ENCODE results near the gene ZNF438.

Gene ZNF438

DNA sequence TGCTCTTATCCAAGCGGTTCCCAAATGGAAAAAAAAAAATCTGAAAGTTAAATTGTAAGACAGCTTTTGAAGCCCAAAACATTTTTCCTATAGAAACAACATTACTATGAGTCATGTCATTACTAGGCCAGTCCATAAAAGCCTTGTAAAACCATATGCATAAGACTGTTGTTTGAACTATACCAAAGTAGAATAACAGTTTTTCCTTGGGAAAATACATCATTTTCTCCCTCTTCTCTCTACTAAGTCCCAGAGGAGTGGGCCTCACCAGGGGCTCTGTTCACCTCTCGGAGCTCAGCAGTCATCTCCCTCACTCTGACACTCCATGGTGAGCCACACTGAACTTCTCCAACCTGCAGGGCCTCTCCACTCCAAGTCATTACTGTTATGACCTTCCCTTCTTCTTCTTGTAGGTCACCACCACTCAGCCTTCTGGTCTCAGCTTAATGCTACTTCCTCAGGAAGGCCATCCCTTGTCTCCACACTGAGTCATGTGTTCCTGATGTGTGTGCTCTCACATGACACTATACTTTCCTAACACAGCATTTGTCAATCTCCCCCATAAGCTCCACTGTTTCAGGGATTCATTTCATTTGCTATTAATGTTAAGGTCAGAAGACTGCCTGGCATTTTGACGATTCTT lies 32.5 kb downstream of the ZNF438 start:
- peak; percentile 27 for DNase-seq
- H3K27ac ChIP-seq, result peak overlapping the region; percentile 50
- in situ Hi-C loops (cut with HindIII; ENCODE audit: low pct_ligation_motif_present, low sequenced_read_pairs), result no loop called here
- H3K4me3 ChIP-seq (ENCODE audit: low read depth, low read length), result no peak overlapping the region
- H3K36me3 ChIP-seq (replicated peaks), result no peaks in the 10 kb centered on the region
- H3K27me3 ChIP-seq (replicated peaks), result no peaks in the 10 kb centered on the region
- TF ChIP-seq, protein P1, sequence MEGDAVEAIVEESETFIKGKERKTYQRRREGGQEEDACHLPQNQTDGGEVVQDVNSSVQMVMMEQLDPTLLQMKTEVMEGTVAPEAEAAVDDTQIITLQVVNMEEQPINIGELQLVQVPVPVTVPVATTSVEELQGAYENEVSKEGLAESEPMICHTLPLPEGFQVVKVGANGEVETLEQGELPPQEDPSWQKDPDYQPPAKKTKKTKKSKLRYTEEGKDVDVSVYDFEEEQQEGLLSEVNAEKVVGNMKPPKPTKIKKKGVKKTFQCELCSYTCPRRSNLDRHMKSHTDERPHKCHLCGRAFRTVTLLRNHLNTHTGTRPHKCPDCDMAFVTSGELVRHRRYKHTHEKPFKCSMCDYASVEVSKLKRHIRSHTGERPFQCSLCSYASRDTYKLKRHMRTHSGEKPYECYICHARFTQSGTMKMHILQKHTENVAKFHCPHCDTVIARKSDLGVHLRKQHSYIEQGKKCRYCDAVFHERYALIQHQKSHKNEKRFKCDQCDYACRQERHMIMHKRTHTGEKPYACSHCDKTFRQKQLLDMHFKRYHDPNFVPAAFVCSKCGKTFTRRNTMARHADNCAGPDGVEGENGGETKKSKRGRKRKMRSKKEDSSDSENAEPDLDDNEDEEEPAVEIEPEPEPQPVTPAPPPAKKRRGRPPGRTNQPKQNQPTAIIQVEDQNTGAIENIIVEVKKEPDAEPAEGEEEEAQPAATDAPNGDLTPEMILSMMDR (IDR thresholded peaks at IDR 0.05; ENCODE audit: low read depth, low read length, missing control alignments), result no peak

DNA sequence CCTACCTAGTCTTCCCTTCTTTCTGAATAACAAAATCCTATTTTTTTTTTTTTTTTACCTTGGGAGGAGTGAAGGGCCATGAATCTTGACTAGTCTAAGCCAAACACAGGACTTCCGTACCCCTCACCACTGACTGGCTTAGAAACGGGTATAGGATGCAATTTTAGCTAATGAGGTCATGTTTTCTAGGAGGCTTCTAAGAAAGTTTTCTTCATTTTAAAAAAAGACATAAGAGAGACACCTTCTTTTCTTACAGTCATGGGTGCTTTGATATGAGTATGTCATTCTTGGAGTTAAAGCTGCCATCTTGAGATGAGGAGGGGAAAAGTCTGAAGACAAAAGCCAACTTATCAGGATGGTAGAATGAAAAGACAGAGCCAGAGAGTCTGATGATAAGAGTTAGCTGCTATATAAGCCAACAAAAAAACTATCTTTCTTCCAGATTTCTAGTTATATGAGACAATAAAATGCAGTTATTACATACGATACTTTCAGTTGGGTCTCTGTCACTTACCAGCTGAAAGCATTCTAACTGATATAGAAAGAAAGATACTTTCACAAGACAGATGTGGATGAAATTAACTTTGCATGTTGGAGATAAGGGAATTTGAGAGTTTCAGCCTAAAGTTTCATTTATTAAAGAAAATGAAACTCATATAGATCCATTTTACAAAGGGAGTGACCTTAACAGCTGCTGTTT lies 34.0 kb downstream of the ZNF438 start:
- TF ChIP-seq, protein P1 (IDR thresholded peaks at IDR 0.05; ENCODE audit: low read depth, low read length, missing control alignments), result no peak
- no peak for DNase-seq
- H3K27me3 ChIP-seq (replicated peaks), result no peaks in the 10 kb centered on the region
- no peak overlapping the region for H3K4me3 ChIP-seq (ENCODE audit: low read depth, low read length)
- no peaks in the 10 kb centered on the region for H3K36me3 ChIP-seq (replicated peaks)
- no peak overlapping the region for H3K27ac ChIP-seq
- in situ Hi-C loops (cut with HindIII; ENCODE audit: low pct_ligation_motif_present, low sequenced_read_pairs), result no loop called here

GRCh38 chr10:30996481-30997005 lies 35.1 kb downstream of the ZNF438 start:
- Histone ChIP-seq H3K4me3 (ENCODE audit: low read depth, low read length) (no peak overlapping the region), H3K36me3 (replicated peaks) (no peaks in the 10 kb centered on the region), H3K27ac (no peak overlapping the region), H3K27me3 (replicated peaks) (no peaks in the 10 kb centered on the region)
- DNase-seq, result no peak
- in situ Hi-C loops (cut with HindIII; ENCODE audit: low pct_ligation_motif_present, low sequenced_read_pairs), result no loop called here
- TF ChIP-seq, protein P1 (IDR thresholded peaks at IDR 0.05; ENCODE audit: low read depth, low read length, missing control alignments), result no peak

DNA sequence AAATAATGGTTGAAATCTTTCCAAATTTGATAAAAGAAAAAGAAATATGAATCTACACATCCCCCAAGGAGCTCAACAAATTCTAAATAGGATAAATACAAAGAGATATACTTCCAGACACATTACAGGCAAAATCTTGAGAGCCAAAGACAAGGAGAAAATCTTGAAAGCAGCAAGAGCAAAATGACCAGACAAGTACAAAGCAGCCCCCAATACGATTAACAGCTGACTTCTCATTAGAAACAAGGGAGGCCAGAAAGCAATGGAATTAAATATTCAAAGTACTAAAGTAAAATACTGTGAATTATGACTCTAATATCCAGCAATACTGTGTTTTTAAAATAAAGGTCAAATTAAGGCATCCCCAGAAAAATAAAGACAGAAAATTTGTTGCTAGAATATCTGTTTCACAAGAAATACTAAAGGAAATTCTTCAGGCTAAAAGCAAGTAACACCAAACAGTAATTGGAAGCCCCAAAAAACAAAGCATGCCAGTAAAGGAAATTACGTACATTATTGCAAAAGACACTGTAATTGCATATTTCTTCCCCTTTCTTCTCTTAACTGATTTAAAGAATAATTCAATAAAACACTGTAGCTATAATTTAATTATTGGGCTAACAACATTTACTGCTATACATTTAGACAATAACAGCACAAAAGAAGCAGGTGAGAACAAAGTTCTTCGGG lies 36.4 kb downstream of the ZNF438 start:
- no peak for DNase-seq
- Histone ChIP-seq H3K27me3 (replicated peaks) (no peaks in the 10 kb centered on the region), H3K4me3 (ENCODE audit: low read depth, low read length) (no peak overlapping the region), H3K36me3 (replicated peaks) (no peaks in the 10 kb centered on the region), H3K27ac (no peak overlapping the region)
- in situ Hi-C loops (cut with HindIII; ENCODE audit: low pct_ligation_motif_present, low sequenced_read_pairs), result no loop called here
- TF ChIP-seq, protein P1 (IDR thresholded peaks at IDR 0.05; ENCODE audit: low read depth, low read length, missing control alignments), result no peak

DNA sequence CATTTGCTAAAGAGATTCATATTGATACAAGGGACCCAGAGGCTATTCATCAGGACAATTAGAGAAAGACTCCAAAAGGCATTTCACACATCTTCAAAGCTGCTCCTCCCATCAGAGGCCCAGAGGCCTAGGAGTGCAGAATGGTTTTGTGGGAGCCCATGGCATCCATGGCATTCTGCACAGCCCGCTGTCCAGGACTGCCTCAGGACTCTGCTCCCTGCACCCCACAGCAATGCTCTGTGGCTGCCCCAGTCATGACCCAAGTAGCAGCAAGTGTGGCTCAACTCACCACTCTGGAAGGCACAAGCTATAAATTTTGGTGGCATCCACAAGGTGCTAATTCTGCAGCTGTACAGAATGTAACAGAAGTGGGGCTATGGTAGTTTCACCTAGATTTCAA lies 38.5 kb downstream of the ZNF438 start:
- TF ChIP-seq, protein P1 (IDR thresholded peaks at IDR 0.05; ENCODE audit: low read depth, low read length, missing control alignments), result no peak
- DNase-seq, result no peak
- Histone ChIP-seq H3K27ac (no peak overlapping the region), H3K27me3 (replicated peaks) (no peaks in the 10 kb centered on the region), H3K4me3 (ENCODE audit: low read depth, low read length) (no peak overlapping the region), H3K36me3 (replicated peaks) (no peaks in the 10 kb centered on the region)
- in situ Hi-C loops (cut with HindIII; ENCODE audit: low pct_ligation_motif_present, low sequenced_read_pairs), result no loop called here
